ENCODE measurements around the gene ABHD18.

ABHD18 gene

DNA sequence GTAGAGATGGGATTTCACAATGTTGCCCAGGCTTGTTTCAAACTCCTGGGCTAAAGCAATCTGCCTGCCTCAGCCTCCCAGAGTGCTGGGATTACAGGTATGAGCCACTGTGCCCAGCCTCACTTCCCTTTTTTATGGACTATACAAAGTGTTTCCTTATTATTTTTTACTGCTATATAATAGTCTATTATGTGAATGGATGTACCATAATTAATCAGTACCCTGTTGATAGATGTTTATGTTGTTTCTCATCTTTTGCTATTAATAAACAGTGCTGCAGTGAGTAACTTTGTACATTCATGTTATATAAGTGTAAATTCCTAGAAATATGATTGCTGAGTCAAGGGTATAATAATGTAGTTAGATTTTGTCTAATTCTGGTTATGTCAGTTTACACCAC is 60.1 kb downstream of the ABHD18 start:
- Histone ChIP-seq H3K4me3 (ENCODE audit: insufficient read depth in 1 of 2, low read depth in 1 of 2, low read length in 2 of 2) (no peak overlapping the region), H3K27me3 (ENCODE audit: control insufficient read depth in 1 of 2, insufficient read depth in 1 of 2, low read length in 2 of 2) (no peaks in the 10 kb centered on the region), H2BK15ac (ENCODE audit: low read depth, poor library complexity, severe bottlenecking) (no peak overlapping the region), H4K8ac (ENCODE audit: low read length) (no peak overlapping the region), H2BK12ac (ENCODE audit: low read length in 2 of 2) (no peak overlapping the region), H3K23ac (ENCODE audit: low read length in 2 of 2) (no peak overlapping the region), H2AK5ac (ENCODE audit: low read length, severe bottlenecking) (no peak overlapping the region), H3K79me1 (replicated peaks; ENCODE audit: low read length, poor library complexity, severe bottlenecking) (no peaks in the 10 kb centered on the region), H3K18ac (ENCODE audit: low read depth in 1 of 2, low read length in 2 of 2) (no peak overlapping the region), H3K4ac (ENCODE audit: low read depth in 1 of 2, low read length in 2 of 2) (no peak overlapping the region), H3K27ac (ENCODE audit: low read length, poor library complexity, severe bottlenecking) (no peak overlapping the region), H3K36me3 (ENCODE audit: control insufficient read depth in 1 of 2, insufficient read depth in 2 of 2, low read depth in 1 of 2, low read length in 2 of 2) (peaks cover 18 to 66% of the 10 kb centered on the region in 2 experiments), H3K4me1 (ENCODE audit: control insufficient read depth, insufficient read depth, low read depth, low read length) (no peaks in the 10 kb centered on the region), H3K4me2 (ENCODE audit: low read length, poor library complexity, severe bottlenecking) (no peak overlapping the region), H3K14ac (ENCODE audit: low read length in 2 of 2) (no peak overlapping the region), H3K9ac (ENCODE audit: low read length) (no peak overlapping the region), H2AFZ (ENCODE audit: low read depth, low read length) (no peak overlapping the region), H2BK120ac (ENCODE audit: low read depth, low read length) (no peak overlapping the region), H4K91ac (ENCODE audit: low read length) (no peak overlapping the region), H2BK5ac (ENCODE audit: low read depth, low read length, poor library complexity, severe bottlenecking) (no peak overlapping the region), H3K9me3 (ENCODE audit: control insufficient read depth, low read length) (no peaks in the 10 kb centered on the region)
- DNase-seq = no peak

DNA sequence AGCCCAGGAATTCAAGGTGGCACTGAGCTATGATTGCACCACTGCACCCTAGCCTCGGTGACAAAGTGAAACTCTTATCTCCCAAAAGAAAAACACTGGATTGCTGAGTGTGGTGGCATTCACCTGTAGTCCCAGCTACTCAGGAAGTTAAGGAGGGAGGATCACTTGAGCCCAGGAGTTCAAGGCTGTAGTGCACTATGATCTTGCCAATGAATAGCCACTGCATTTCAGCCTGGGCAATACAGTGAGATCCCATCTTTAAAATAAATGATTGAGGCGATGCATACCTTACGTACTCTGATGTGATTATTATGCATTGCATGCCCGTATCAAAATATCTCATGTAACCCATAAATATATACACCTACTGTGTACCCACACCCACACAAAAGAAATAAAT is 64.7 kb downstream of the ABHD18 start:
- no peak overlapping the region for H4K8ac ChIP-seq (ENCODE audit: low read length)
- no peak overlapping the region for H2AFZ ChIP-seq (ENCODE audit: low read depth, low read length)
- no peak overlapping the region for H2BK120ac ChIP-seq (ENCODE audit: low read depth, low read length)
- H2BK15ac ChIP-seq (ENCODE audit: low read depth, poor library complexity, severe bottlenecking) = no peak overlapping the region
- H4K91ac ChIP-seq (ENCODE audit: low read length) = no peak overlapping the region
- no peaks in the 10 kb centered on the region for H3K79me1 ChIP-seq (replicated peaks; ENCODE audit: low read length, poor library complexity, severe bottlenecking)
- H3K4me3 ChIP-seq (ENCODE audit: insufficient read depth in 1 of 2, low read depth in 1 of 2, low read length in 2 of 2) = no peak overlapping the region
- no peak overlapping the region for H3K4me2 ChIP-seq (ENCODE audit: low read length, poor library complexity, severe bottlenecking)
- peaks cover 10 to 40% of the 10 kb centered on the region in 2 experiments for H3K36me3 ChIP-seq (ENCODE audit: control insufficient read depth in 1 of 2, insufficient read depth in 2 of 2, low read depth in 1 of 2, low read length in 2 of 2)
- no peaks in the 10 kb centered on the region for H3K9me3 ChIP-seq (ENCODE audit: control insufficient read depth, low read length)
- H3K9ac ChIP-seq (ENCODE audit: low read length) = no peak overlapping the region
- H2BK5ac ChIP-seq (ENCODE audit: low read depth, low read length, poor library complexity, severe bottlenecking) = no peak overlapping the region
- H2AK5ac ChIP-seq (ENCODE audit: low read length, severe bottlenecking) = no peak overlapping the region
- H3K4ac ChIP-seq (ENCODE audit: low read depth in 1 of 2, low read length in 2 of 2) = no peak overlapping the region
- no peaks in the 10 kb centered on the region for H3K4me1 ChIP-seq (ENCODE audit: control insufficient read depth, insufficient read depth, low read depth, low read length)
- no peak overlapping the region for H3K18ac ChIP-seq (ENCODE audit: low read depth in 1 of 2, low read length in 2 of 2)
- H3K23ac ChIP-seq (ENCODE audit: low read length in 2 of 2) = no peak overlapping the region
- no peak overlapping the region for H2BK12ac ChIP-seq (ENCODE audit: low read length in 2 of 2)
- H3K27me3 ChIP-seq (ENCODE audit: control insufficient read depth in 1 of 2, insufficient read depth in 1 of 2, low read length in 2 of 2) = no peaks in the 10 kb centered on the region
- no peak overlapping the region for H3K27ac ChIP-seq (ENCODE audit: low read length, poor library complexity, severe bottlenecking)
- H3K14ac ChIP-seq (ENCODE audit: low read length in 2 of 2) = no peak overlapping the region
- DNase-seq = no peak
- 100% methylated on average over 2 of the region's 4 CpGs for WGBS

DNA sequence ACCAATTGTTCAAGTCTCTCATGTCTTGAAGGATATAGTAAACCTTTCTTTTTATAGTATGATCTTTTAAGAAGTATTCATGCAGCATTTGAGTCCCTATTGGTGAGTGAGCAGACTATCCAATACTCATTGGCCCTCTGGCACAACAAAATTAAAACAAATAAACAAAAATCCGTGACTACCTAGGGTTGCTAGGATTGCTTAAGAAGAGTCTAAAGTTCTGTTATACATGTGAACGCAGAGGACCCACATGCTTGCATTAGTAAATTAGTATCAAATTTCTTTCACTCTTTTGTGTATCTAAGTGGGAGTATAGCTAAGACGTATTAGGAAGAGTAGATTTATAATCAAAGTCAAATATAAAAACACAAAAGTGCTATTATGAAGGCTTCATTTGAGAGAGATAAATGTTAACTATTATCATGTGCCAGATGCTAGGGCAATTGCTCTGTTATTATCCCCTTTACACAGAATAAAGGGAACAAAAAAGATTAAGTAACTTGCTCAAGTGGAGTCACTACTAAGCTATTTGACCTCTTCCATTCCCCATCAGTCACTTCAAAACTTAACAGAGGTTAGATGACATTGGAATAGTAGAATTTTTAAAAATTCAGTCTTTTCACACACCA is 66.7 kb downstream of the ABHD18 start:
- Histone ChIP-seq H3K4ac (ENCODE audit: low read depth in 1 of 2, low read length in 2 of 2) (no peak overlapping the region), H2AK5ac (ENCODE audit: low read length, severe bottlenecking) (no peak overlapping the region), H2BK5ac (ENCODE audit: low read depth, low read length, poor library complexity, severe bottlenecking) (no peak overlapping the region), H3K14ac (ENCODE audit: low read length in 2 of 2) (no peak overlapping the region), H3K9me3 (ENCODE audit: control insufficient read depth, low read length) (no peaks in the 10 kb centered on the region), H3K4me1 (ENCODE audit: control insufficient read depth, insufficient read depth, low read depth, low read length) (no peaks in the 10 kb centered on the region), H3K27ac (ENCODE audit: low read length, poor library complexity, severe bottlenecking) (no peak overlapping the region), H3K23ac (ENCODE audit: low read length in 2 of 2) (no peak overlapping the region), H3K27me3 (ENCODE audit: control insufficient read depth in 1 of 2, insufficient read depth in 1 of 2, low read length in 2 of 2) (no peaks in the 10 kb centered on the region), H3K4me3 (ENCODE audit: insufficient read depth in 1 of 2, low read depth in 1 of 2, low read length in 2 of 2) (no peak overlapping the region), H3K36me3 (ENCODE audit: control insufficient read depth in 1 of 2, insufficient read depth in 2 of 2, low read depth in 1 of 2, low read length in 2 of 2) (peaks cover 10 to 32% of the 10 kb centered on the region in 2 experiments), H2BK120ac (ENCODE audit: low read depth, low read length) (no peak overlapping the region), H2AFZ (ENCODE audit: low read depth, low read length) (no peak overlapping the region), H2BK15ac (ENCODE audit: low read depth, poor library complexity, severe bottlenecking) (no peak overlapping the region), H2BK12ac (ENCODE audit: low read length in 2 of 2) (no peak overlapping the region), H3K4me2 (ENCODE audit: low read length, poor library complexity, severe bottlenecking) (no peak overlapping the region), H3K18ac (ENCODE audit: low read depth in 1 of 2, low read length in 2 of 2) (no peak overlapping the region), H3K9ac (ENCODE audit: low read length) (no peak overlapping the region), H3K79me1 (replicated peaks; ENCODE audit: low read length, poor library complexity, severe bottlenecking) (no peaks in the 10 kb centered on the region), H4K8ac (ENCODE audit: low read length) (no peak overlapping the region), H4K91ac (ENCODE audit: low read length) (no peak overlapping the region)
- no peak for DNase-seq
- no CpG with 5 or more reads among the region's 3 CpGs for WGBS

DNA sequence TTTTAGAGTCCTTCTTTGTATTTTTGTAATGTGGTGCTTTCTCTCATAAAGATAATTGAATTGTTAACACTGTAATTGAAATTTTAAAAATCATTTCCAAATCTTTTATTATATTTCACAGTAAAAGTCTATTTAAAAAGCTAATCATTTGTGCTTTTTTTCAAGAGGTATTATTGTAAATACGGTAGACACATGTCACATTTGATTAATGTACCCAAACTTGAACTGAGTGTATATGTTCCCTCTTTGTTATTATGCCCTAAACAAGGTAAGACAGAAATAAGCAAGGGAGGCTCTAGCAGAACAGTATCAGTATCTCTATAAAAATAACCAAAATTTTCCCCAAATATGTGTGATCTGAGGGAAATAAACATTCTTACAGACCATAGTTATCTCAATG is 74.4 kb downstream of the ABHD18 start:
- Histone ChIP-seq H3K14ac (ENCODE audit: low read length in 2 of 2) (no peak overlapping the region), H2AFZ (ENCODE audit: low read depth, low read length) (no peak overlapping the region), H3K4ac (ENCODE audit: low read depth in 1 of 2, low read length in 2 of 2) (no peak overlapping the region), H3K4me2 (ENCODE audit: low read length, poor library complexity, severe bottlenecking) (no peak overlapping the region), H3K18ac (ENCODE audit: low read depth in 1 of 2, low read length in 2 of 2) (no peak overlapping the region), H2BK12ac (ENCODE audit: low read length in 2 of 2) (no peak overlapping the region), H3K4me3 (ENCODE audit: insufficient read depth in 1 of 2, low read depth in 1 of 2, low read length in 2 of 2) (no peak overlapping the region), H3K36me3 (ENCODE audit: control insufficient read depth in 1 of 2, insufficient read depth in 2 of 2, low read depth in 1 of 2, low read length in 2 of 2) (peaks cover 0 to 3% of the 10 kb centered on the region in 2 experiments), H3K9me3 (ENCODE audit: control insufficient read depth, low read length) (no peaks in the 10 kb centered on the region), H3K23ac (ENCODE audit: low read length in 2 of 2) (no peak overlapping the region), H4K91ac (ENCODE audit: low read length) (no peak overlapping the region), H3K27me3 (ENCODE audit: control insufficient read depth in 1 of 2, insufficient read depth in 1 of 2, low read length in 2 of 2) (no peaks in the 10 kb centered on the region), H2BK5ac (ENCODE audit: low read depth, low read length, poor library complexity, severe bottlenecking) (no peak overlapping the region), H2BK15ac (ENCODE audit: low read depth, poor library complexity, severe bottlenecking) (no peak overlapping the region), H4K8ac (ENCODE audit: low read length) (no peak overlapping the region), H3K79me1 (replicated peaks; ENCODE audit: low read length, poor library complexity, severe bottlenecking) (no peaks in the 10 kb centered on the region), H2BK120ac (ENCODE audit: low read depth, low read length) (no peak overlapping the region), H3K9ac (ENCODE audit: low read length) (no peak overlapping the region), H3K4me1 (ENCODE audit: control insufficient read depth, insufficient read depth, low read depth, low read length) (no peaks in the 10 kb centered on the region), H3K27ac (ENCODE audit: low read length, poor library complexity, severe bottlenecking) (no peak overlapping the region), H2AK5ac (ENCODE audit: low read length, severe bottlenecking) (no peak overlapping the region)
- DNase-seq = no peak
- no CpG with 5 or more reads among the region's 1 CpG for WGBS

Measured in mesenchymal stem cell (in vitro differentiated cells and primary cell).